Keratinocyte (primary cell): ENCODE data around the gene PLPP4. TPM values are rescaled to one million over a fixed set of nuclear protein-coding genes. Genes with fewer than 3 reads are reported as not detected.

Experiments
- DNase-seq: peaks from one replicate; pipeline ENCODE4 v3.0.0-alpha.2; 2011; ENCODE audit warnings: low read depth, missing footprints, low spot score
- FAIRE-seq: peaks from 2 replicates; lab custom pipeline; 2011; peaks lifted over from hg19 to GRCh38; lab: Jason Lieb, UNC
- H2AFZ ChIP-seq: 2 replicates; pipeline ENCODE4 v1.6.0; 2012; ENCODE audit warnings: low read length, control low read depth, inconsistent platforms; ENCODE audit not compliant: control insufficient read depth
- H3K27ac ChIP-seq: 2 replicates; pipeline ENCODE4 v1.5.1; 2011; ENCODE audit warnings: low read length; ENCODE audit not compliant: control insufficient read depth, insufficient read depth
- H3K27me3 ChIP-seq: 3 replicates; pipeline ENCODE4 v1.6.0; 2011; ENCODE audit warnings: low read length; ENCODE audit not compliant: control insufficient read depth, insufficient read depth; ENCODE audit errors: extremely low read depth
- H3K36me3 ChIP-seq, 2 experiments: 2 replicates in 1 of 2; 3 replicates in 1 of 2; pipeline ENCODE4 v1.5.1; 2011; ENCODE audit warnings: low read length in 2 of 2, mild to moderate bottlenecking in 1 of 2; ENCODE audit not compliant: control insufficient read depth in 2 of 2, insufficient read depth in 2 of 2; ENCODE audit errors: extremely low read depth in 1 of 2
- H3K4me1 ChIP-seq: 3 replicates; pipeline ENCODE4 v1.5.1; 2011; ENCODE audit warnings: low read length; ENCODE audit not compliant: control insufficient read depth, insufficient read depth; ENCODE audit errors: extremely low read depth
- H3K4me2 ChIP-seq: 3 replicates; pipeline ENCODE4 v1.6.0; 2011; ENCODE audit warnings: low read depth, low read length; ENCODE audit not compliant: control insufficient read depth, insufficient read depth; ENCODE audit errors: extremely low read depth
- H3K4me3 ChIP-seq, 3 experiments: fragments of 200-600 bp in 1 of 3; sonication (generic) in 1 of 3; 2 replicates in 2 of 3; 3 replicates in 1 of 3; pipeline ENCODE4 v1.5.1; 2011 to 2016; ENCODE audit warnings: low read length in 3 of 3, mild to moderate bottlenecking in 3 of 3, control low read depth in 2 of 3, inconsistent platforms in 1 of 3, low read depth in 1 of 3, mixed read lengths in 1 of 3, mixed run types in 1 of 3, moderate library complexity in 1 of 3; ENCODE audit not compliant: control insufficient read depth in 2 of 3, insufficient read depth in 2 of 3; ENCODE audit errors: extremely low read depth in 1 of 3
- H3K79me2 ChIP-seq: 2 replicates; pipeline ENCODE4 v1.6.0; 2012; ENCODE audit warnings: low read length; ENCODE audit not compliant: control insufficient read depth, insufficient read depth
- H3K9ac ChIP-seq: 3 replicates; pipeline ENCODE4 v1.6.0; 2011; ENCODE audit warnings: low read length; ENCODE audit not compliant: control insufficient read depth, insufficient read depth; ENCODE audit errors: extremely low read depth
- H3K9me1 ChIP-seq: 3 replicates; pipeline ENCODE4 v1.6.0; 2011; ENCODE audit warnings: low read length; ENCODE audit not compliant: control insufficient read depth, insufficient read depth; ENCODE audit errors: extremely low read depth
- H3K9me3 ChIP-seq: 2 replicates; pipeline ENCODE4 v1.5.1; 2012; ENCODE audit warnings: low read depth, low read length; ENCODE audit not compliant: control insufficient read depth
- H4K20me1 ChIP-seq: 3 replicates; pipeline ENCODE4 v1.6.0; 2011; ENCODE audit warnings: low read length; ENCODE audit not compliant: control insufficient read depth, insufficient read depth; ENCODE audit errors: extremely low read depth
- CTCF ChIP-seq, 3 experiments: IDR thresholded peaks in 1 of 3; conservative IDR thresholded peaks in 1 of 3; optimal IDR thresholded peaks in 1 of 3; 2 replicates in 2 of 3; 3 replicates in 1 of 3; pipeline versions ENCODE3 to v1.5.1; 2011; ENCODE audit warnings: low read length in 3 of 3, mild to moderate bottlenecking in 3 of 3, moderate library complexity in 2 of 3, control low read depth in 1 of 3, inconsistent platforms in 1 of 3; ENCODE audit not compliant: insufficient read depth in 2 of 3; ENCODE audit errors: extremely low read depth in 1 of 3
- EZH2 ChIP-seq: IDR thresholded peaks from one replicate; pipeline ENCODE4 v1.6.1; 2012; ENCODE audit warnings: inconsistent platforms, mild to moderate bottlenecking, low read length, moderate library complexity
- dilution Hi-C: fragments of 300-500 bp; cut with MboI; formaldehyde crosslinking; loops from one replicate; pipeline ENCODE4 v1.7.0; 2020; ENCODE audit warnings: low sequenced_read_pairs; ENCODE audit not compliant: extremely low pct_ligation_motif_present
- polyA plus RNA-seq, 5 experiments: library from polyadenylated mRNA; depleted of rRNA in 3 of 5; stranded (reverse) in 3 of 5; stranded (forward) in 1 of 5; unstranded in 1 of 5; fragments of >200 nt; gene quantifications; 1 replicate in 1 of 5; 2 replicates in 3 of 5; 3 replicates in 1 of 5; pipeline versions ENCODE4 v1.2.1 to v1.2.3, GENCODE V29; 2011 to 2012; ENCODE audit warnings: missing spikeins in 2 of 5, low read depth in 1 of 5, low replicate concordance in 1 of 5

Gene PLPP4
- polyA plus RNA-seq, 1 donor (not counting 4 experiments of a cell fraction or from before 2014, with no cell fraction given): 0.76 TPM

GRCh38 chr10:120552262-120552661 lies 95.2 kb downstream of the PLPP4 start:
- Histone ChIP-seq H3K4me1 (no peaks in the 10 kb centered on the region), H3K9me1 (no peaks in the 10 kb centered on the region)

GRCh38 chr10:120553911-120554310 lies 96.9 kb downstream of the PLPP4 start:
- H3K9ac ChIP-seq: no peak overlapping the region
- no peaks in the 10 kb centered on the region for H3K9me3 ChIP-seq
- H4K20me1 ChIP-seq: no peaks in the 10 kb centered on the region
- no peaks in the 10 kb centered on the region for H3K36me3 ChIP-seq
- H3K4me2 ChIP-seq: no peak overlapping the region
- H2AFZ ChIP-seq: no peak overlapping the region
- no peaks in the 10 kb centered on the region for H3K4me1 ChIP-seq
- no peaks in the 10 kb centered on the region for H3K9me1 ChIP-seq
- DNase-seq (no peak), FAIRE-seq (no peak)
- H3K4me3 ChIP-seq: no peak overlapping the region
- TF ChIP-seq EZH2 (no peak), CTCF (optimal IDR thresholded peaks at IDR 0.05 in 1 of 3, IDR thresholded peaks at IDR 0.05 in 1 of 3, conservative IDR thresholded peaks at IDR 0.05 in 1 of 3; ENCODE audit: extremely low read depth in 1 of 3, insufficient read depth in 2 of 3, low read length in 3 of 3) (no peak)
- H3K27ac ChIP-seq: no peak overlapping the region
- no peaks in the 10 kb centered on the region for H3K79me2 ChIP-seq
- dilution Hi-C loops: no loop called here
- no peaks in the 10 kb centered on the region for H3K27me3 ChIP-seq

More at GRCh38 chr10:120552262-120552661, 95.2 kb downstream of the PLPP4 start:
- H3K27me3 ChIP-seq: no peaks in the 10 kb centered on the region
- H3K9me3 ChIP-seq: no peaks in the 10 kb centered on the region
- no peak overlapping the region for H3K4me3 ChIP-seq
- DNase-seq: no peak
- no peak overlapping the region for H3K27ac ChIP-seq
- no peaks in the 10 kb centered on the region for H3K36me3 ChIP-seq
- no peaks in the 10 kb centered on the region for H4K20me1 ChIP-seq
- no peaks in the 10 kb centered on the region for H3K79me2 ChIP-seq
- no peak for TF ChIP-seq EZH2
- TF ChIP-seq CTCF (optimal IDR thresholded peaks at IDR 0.05 in 1 of 3, IDR thresholded peaks at IDR 0.05 in 1 of 3, conservative IDR thresholded peaks at IDR 0.05 in 1 of 3; ENCODE audit: extremely low read depth in 1 of 3, insufficient read depth in 2 of 3, low read length in 3 of 3): no peak
- dilution Hi-C loops: no loop called here
- H2AFZ ChIP-seq: no peak overlapping the region
- H3K4me2 ChIP-seq: no peak overlapping the region
- H3K9ac ChIP-seq: no peak overlapping the region
- FAIRE-seq: no peak
